ENCODE data around the gene CCDC12. TPM values are rescaled to one million over a fixed set of nuclear protein-coding genes. Genes with fewer than 3 reads are reported as not detected.

The CCDC12 gene
- total and polyA plus RNA-seq, 2 donors (not counting 1 experiment from before 2014, with no cell fraction given): 84.0 to 97.3 TPM

GRCh38 chr3:46979958-46980497, 3.5 kb upstream of the CCDC12 start:
- CTCF ChIA-PET: interaction anchor here (0.7 to 3.4 kb wide), 12 partner anchors 10 to 56 kb away, joined by 3 to 21 read pairs (median 4); no protein-coding TSS in a partner anchor
- peaks cover 84% of the 10 kb centered on the region for H3K79me2 ChIP-seq (ENCODE audit: control insufficient read depth, insufficient read depth, low read length)
- peak overlapping the region; percentile 86 for H3K4me3 Mint-ChIP-seq

More at GRCh38 chr3:46979958-46980497, 3.5 kb upstream of the CCDC12 start:
- no peak for TF ChIP-seq CTCF (IDR thresholded peaks at IDR 0.05)
- no peak for TF ChIP-seq EZH2 (IDR thresholded peaks at IDR 0.05; ENCODE audit: borderline replicate concordance, insufficient read depth, low read depth, low read length, poor library complexity, severe bottlenecking)
- Histone ChIP-seq H2AFZ (ENCODE audit: insufficient read depth, low read depth, low read length, poor library complexity, severe bottlenecking) (peak overlapping the region; percentile 91), H4K20me1 (ENCODE audit: control insufficient read depth, insufficient read depth, low read length, poor library complexity, severe bottlenecking) (peaks cover 21% of the 10 kb centered on the region), H3K4me2 (replicated peaks; ENCODE audit: low read depth, low read length, poor library complexity, severe bottlenecking) (peak overlapping the region; percentile 90), H3K27ac (ENCODE audit: low read length in 2 of 2) (no peak overlapping the region), H3K4me1 (ENCODE audit: control insufficient read depth in 2 of 2, insufficient read depth in 2 of 2, low read length in 2 of 2) (peaks cover 39 to 67% of the 10 kb centered on the region in 2 donors), H3K4me3 (ENCODE audit: control extremely low read depth in 1 of 5, extremely low read depth in 1 of 5, insufficient read depth in 1 of 5, low read depth in 2 of 5, low read length in 4 of 5) (peak overlapping the region; percentile 17 to 84 (median 67)), H3K9ac (ENCODE audit: low read length) (peak overlapping the region; percentile 80), H3K27me3 (replicated peaks in 1 of 4; ENCODE audit: control extremely low read depth in 1 of 4, control insufficient read depth in 3 of 4, insufficient read depth in 4 of 4, low read length in 3 of 4) (no peaks in the 10 kb centered on the region), H3K36me3 (replicated peaks in 1 of 2; ENCODE audit: control extremely low read depth in 1 of 2, control insufficient read depth in 1 of 2, extremely low read depth in 1 of 2, insufficient read depth in 2 of 2, low read length in 1 of 2) (no peaks in the 10 kb centered on the region), H3K9me3 (ENCODE audit: control extremely low read depth in 1 of 3, control insufficient read depth in 2 of 3, insufficient read depth in 1 of 3, low read length in 2 of 3) (no peaks in the 10 kb centered on the region)
- POLR2A ChIA-PET: interaction anchor here (0.9 to 2.2 kb wide), 9 partner anchors 7 to 52 kb away, joined by 3 to 15 read pairs (median 4); no protein-coding TSS in a partner anchor
- peaks cover 60% of the 10 kb centered on the region for H3K4me1 Mint-ChIP-seq
- no peaks in the 10 kb centered on the region for H3K27me3 Mint-ChIP-seq
- intact Hi-C loops (cut with micrococcal nuclease): loop anchor here (1.0 to 5.0 kb wide), 6 partner anchors 7 to 802 kb away; partner anchors contain the start of genes SETD2 and SMARCC1
- under 1% methylated on average over 31 of the region's 40 CpGs for WGBS (ENCODE audit: insufficient coverage)
- peak; percentile 1 for ATAC-seq (ENCODE audit: low read depth)
- DNase-seq: no peak
- H3K27ac Mint-ChIP-seq: peak overlapping the region; percentile 63
- no peaks in the 10 kb centered on the region for H3K9me3 Mint-ChIP-seq (ENCODE audit: insufficient read depth)

Measured in B cell (primary cell).